Measurements from ENCODE around the gene SNX25.

The SNX25 gene

DNA sequence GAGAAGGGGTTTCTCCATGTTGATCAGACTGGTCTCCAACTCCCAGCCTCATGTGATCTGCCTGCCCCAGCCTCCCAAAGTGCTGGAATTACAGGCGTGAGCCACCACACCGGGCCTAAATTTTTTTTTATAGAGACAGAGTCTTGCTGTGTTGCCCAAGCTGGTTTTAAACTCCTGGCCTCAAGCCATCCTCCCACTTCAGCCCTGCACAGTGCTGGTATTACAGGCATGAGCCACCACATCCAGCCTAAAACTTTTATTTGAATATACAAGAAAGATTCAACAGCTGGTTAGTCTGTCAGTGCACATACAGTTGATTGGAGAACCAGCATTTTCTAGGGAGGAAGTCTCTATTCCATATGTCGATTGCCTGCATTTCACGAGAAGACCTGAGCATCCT, 95.1 kb downstream of the SNX25 start:
- no peak overlapping the region for H3K4me3 ChIP-seq (ENCODE audit: low read depth, low read length)
- ChIA-PET CTCF (no interaction called here), POLR2A (no interaction called here)
- TF ChIP-seq ZNF24 (tag by site-specific recombination; IDR thresholded peaks at IDR 0.05) (no peak), ZNF426 (tag by site-specific recombination; IDR thresholded peaks at IDR 0.05) (no peak), ZBTB20 (tag by site-specific recombination; IDR thresholded peaks at IDR 0.05) (no peak), ZFHX2 (tag by site-specific recombination; conservative IDR thresholded peaks at IDR 0.05) (no peak)
- TF ChIP-seq, protein P1, sequence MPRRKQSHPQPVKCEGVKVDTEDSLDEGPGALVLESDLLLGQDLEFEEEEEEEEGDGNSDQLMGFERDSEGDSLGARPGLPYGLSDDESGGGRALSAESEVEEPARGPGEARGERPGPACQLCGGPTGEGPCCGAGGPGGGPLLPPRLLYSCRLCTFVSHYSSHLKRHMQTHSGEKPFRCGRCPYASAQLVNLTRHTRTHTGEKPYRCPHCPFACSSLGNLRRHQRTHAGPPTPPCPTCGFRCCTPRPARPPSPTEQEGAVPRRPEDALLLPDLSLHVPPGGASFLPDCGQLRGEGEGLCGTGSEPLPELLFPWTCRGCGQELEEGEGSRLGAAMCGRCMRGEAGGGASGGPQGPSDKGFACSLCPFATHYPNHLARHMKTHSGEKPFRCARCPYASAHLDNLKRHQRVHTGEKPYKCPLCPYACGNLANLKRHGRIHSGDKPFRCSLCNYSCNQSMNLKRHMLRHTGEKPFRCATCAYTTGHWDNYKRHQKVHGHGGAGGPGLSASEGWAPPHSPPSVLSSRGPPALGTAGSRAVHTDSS (tag by site-specific recombination; IDR thresholded peaks at IDR 0.05) = no peak
- H3K27ac ChIP-seq (ENCODE audit: extremely low read depth, low read depth, low read length) = no peak overlapping the region
- no peaks in the 10 kb centered on the region for H3K4me1 ChIP-seq (ENCODE audit: control insufficient read depth, insufficient read depth, low read length)
- H3K9me3 ChIP-seq (ENCODE audit: control insufficient read depth, insufficient read depth, low read depth, low read length) = no peaks in the 10 kb centered on the region
- H3K36me3 ChIP-seq (ENCODE audit: control insufficient read depth in 2 of 2, insufficient read depth in 1 of 2, low read length in 2 of 2) = peaks cover 0 to 17% of the 10 kb centered on the region in 2 experiments; a peak in 2 of 3 replicates

DNA sequence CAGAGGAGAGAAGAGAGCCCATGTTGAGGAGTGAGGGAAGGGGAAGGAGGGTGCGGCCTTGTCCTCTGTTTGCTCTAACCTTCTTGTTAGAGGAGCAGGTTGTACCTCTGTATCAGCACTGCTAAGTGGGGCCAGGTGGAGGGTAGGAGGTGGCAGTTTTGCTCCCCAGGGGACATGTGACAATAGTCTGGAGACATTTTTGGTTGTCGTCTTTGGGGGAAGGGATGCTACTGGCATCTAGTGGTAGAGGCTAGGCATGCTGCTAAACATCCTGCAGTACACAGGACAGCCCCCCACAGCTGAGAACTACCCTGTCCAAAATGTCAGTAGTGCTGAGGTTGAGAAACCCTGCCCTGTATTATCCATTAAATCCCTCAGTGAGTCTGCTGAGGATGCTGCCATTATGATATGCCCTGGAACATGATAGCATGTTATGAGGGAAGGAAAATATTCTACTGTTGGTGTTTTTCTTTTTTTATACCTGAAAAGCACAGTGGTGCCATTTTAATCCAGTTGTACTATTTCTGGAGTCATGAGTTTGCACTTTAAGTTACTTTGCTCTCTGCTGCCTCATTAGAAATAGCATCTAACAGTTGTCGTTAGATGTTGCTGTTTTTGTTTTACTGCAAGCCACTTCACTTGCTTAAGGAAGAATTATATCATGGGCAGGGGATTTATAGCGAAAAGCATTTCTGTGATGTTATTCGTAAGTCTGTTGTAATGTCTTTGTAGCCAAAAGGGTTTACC, 95.7 kb downstream of the SNX25 start:
- no peak for TF ChIP-seq ZNF791 (tag by site-specific recombination; IDR thresholded peaks at IDR 0.05)
- peak; percentile 47 for TF ChIP-seq GLIS1 (tag by site-specific recombination; IDR thresholded peaks at IDR 0.05)
- no peak for TF ChIP-seq ZNF585B (tag by site-specific recombination; IDR thresholded peaks at IDR 0.05)
- TF ChIP-seq, protein P2, sequence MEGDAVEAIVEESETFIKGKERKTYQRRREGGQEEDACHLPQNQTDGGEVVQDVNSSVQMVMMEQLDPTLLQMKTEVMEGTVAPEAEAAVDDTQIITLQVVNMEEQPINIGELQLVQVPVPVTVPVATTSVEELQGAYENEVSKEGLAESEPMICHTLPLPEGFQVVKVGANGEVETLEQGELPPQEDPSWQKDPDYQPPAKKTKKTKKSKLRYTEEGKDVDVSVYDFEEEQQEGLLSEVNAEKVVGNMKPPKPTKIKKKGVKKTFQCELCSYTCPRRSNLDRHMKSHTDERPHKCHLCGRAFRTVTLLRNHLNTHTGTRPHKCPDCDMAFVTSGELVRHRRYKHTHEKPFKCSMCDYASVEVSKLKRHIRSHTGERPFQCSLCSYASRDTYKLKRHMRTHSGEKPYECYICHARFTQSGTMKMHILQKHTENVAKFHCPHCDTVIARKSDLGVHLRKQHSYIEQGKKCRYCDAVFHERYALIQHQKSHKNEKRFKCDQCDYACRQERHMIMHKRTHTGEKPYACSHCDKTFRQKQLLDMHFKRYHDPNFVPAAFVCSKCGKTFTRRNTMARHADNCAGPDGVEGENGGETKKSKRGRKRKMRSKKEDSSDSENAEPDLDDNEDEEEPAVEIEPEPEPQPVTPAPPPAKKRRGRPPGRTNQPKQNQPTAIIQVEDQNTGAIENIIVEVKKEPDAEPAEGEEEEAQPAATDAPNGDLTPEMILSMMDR (tag by site-specific recombination; IDR thresholded peaks at IDR 0.05) = peak; percentile 42; the same call in 1 of the 2 replicates
- TF ChIP-seq, protein P3, sequence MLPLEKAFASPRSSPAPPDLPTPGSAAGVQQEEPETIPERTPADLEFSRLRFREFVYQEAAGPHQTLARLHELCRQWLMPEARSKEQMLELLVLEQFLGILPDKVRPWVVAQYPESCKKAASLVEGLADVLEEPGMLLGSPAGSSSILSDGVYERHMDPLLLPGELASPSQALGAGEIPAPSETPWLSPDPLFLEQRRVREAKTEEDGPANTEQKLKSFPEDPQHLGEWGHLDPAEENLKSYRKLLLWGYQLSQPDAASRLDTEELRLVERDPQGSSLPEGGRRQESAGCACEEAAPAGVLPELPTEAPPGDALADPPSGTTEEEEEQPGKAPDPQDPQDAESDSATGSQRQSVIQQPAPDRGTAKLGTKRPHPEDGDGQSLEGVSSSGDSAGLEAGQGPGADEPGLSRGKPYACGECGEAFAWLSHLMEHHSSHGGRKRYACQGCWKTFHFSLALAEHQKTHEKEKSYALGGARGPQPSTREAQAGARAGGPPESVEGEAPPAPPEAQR (tag by site-specific recombination; IDR thresholded peaks at IDR 0.05) = no peak
- TF ChIP-seq ZNF654 (tag by site-specific recombination; IDR thresholded peaks at IDR 0.05; ENCODE audit: low read depth) = peak; percentile 49
- H3K4me1 ChIP-seq (ENCODE audit: control insufficient read depth, insufficient read depth, low read length) = no peaks in the 10 kb centered on the region
- no peaks in the 10 kb centered on the region for H3K9me3 ChIP-seq (ENCODE audit: control insufficient read depth, insufficient read depth, low read depth, low read length)
- POLR2A ChIA-PET = no interaction called here
- H3K27ac ChIP-seq (ENCODE audit: extremely low read depth, low read depth, low read length) = no peak overlapping the region
- H3K4me3 ChIP-seq (ENCODE audit: low read depth, low read length) = no peak overlapping the region
- peaks cover 0 to 22% of the 10 kb centered on the region in 2 experiments; a peak in 2 of 3 replicates for H3K36me3 ChIP-seq (ENCODE audit: control insufficient read depth in 2 of 2, insufficient read depth in 1 of 2, low read length in 2 of 2)
- CTCF ChIA-PET = no interaction called here

DNA sequence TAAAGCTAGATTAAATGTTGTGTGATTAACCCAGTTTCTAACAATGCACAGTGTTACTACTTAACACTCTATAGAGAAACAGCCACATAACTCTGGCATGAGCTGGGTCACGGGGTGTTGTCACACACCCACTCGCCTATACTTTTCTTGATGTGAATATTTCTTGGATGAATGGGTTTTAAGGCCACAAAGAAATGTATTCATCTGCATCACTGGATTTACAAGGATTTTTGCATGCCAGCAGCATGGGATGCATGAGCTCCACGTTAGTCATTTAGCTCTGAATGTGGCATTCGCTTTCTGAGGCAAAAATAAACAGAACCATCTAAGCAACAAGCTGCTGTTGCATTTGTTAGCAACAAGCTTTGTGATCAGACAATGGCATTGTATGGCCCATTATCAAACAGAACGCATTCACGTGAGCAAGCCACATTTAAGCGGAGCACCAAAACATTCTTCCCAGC, 96.6 kb downstream of the SNX25 start:
- Histone ChIP-seq H3K27ac (ENCODE audit: extremely low read depth, low read depth, low read length) (no peak overlapping the region), H3K4me1 (ENCODE audit: control insufficient read depth, insufficient read depth, low read length) (no peaks in the 10 kb centered on the region), H3K36me3 (ENCODE audit: control insufficient read depth in 2 of 2, insufficient read depth in 1 of 2, low read length in 2 of 2) (peaks cover 0 to 30% of the 10 kb centered on the region in 2 experiments; a peak in 2 of 3 replicates), H3K9me3 (ENCODE audit: control insufficient read depth, insufficient read depth, low read depth, low read length) (no peaks in the 10 kb centered on the region), H3K4me3 (ENCODE audit: low read depth, low read length) (no peak overlapping the region)
- POLR2A ChIA-PET = no interaction called here
- CTCF ChIA-PET = interaction anchor here (0.6 to 0.7 kb wide), 3 partner anchors 28 to 324 kb away, joined by 3 to 7 read pairs (median 3); no protein-coding TSS in a partner anchor
- TF ChIP-seq SCRT1 (tag by site-specific recombination; IDR thresholded peaks at IDR 0.05; ENCODE audit: borderline replicate concordance) (0 out of 2 replicates have a peak, but pooled peaks have one; percentile 22), KLF7 (tag by site-specific recombination; IDR thresholded peaks at IDR 0.05; ENCODE audit: borderline replicate concordance) (no peak), ZNF16 (tag by site-specific recombination; IDR thresholded peaks at IDR 0.05; ENCODE audit: low read depth) (no peak), ZNF670 (tag by site-specific recombination; IDR thresholded peaks at IDR 0.05; ENCODE audit: low read depth) (no peak), ZNF530 (tag by site-specific recombination; IDR thresholded peaks at IDR 0.05; ENCODE audit: low read depth) (no peak), AEBP2 (tag by site-specific recombination; IDR thresholded peaks at IDR 0.05; ENCODE audit: borderline replicate concordance) (no peak), ZNF112 (tag by site-specific recombination; IDR thresholded peaks at IDR 0.05) (no peak), MZF1 (tag by site-specific recombination; IDR thresholded peaks at IDR 0.05; ENCODE audit: borderline replicate concordance) (no peak), ZNF211 (tag by site-specific recombination; IDR thresholded peaks at IDR 0.05; ENCODE audit: low read depth) (no peak), HOXC10 (CRISPR knock-in tag; IDR thresholded peaks at IDR 0.05) (no peak), ZNF23 (tag by site-specific recombination; IDR thresholded peaks at IDR 0.05; ENCODE audit: borderline replicate concordance) (no peak)
- TF ChIP-seq, protein P4, sequence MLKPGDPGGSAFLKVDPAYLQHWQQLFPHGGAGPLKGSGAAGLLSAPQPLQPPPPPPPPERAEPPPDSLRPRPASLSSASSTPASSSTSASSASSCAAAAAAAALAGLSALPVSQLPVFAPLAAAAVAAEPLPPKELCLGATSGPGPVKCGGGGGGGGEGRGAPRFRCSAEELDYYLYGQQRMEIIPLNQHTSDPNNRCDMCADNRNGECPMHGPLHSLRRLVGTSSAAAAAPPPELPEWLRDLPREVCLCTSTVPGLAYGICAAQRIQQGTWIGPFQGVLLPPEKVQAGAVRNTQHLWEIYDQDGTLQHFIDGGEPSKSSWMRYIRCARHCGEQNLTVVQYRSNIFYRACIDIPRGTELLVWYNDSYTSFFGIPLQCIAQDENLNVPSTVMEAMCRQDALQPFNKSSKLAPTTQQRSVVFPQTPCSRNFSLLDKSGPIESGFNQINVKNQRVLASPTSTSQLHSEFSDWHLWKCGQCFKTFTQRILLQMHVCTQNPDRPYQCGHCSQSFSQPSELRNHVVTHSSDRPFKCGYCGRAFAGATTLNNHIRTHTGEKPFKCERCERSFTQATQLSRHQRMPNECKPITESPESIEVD (tag by site-specific recombination; IDR thresholded peaks at IDR 0.05) = no peak
